Measurements from ENCODE around the gene PARD3B.
"Not testable (repeated sequence)": the region's sequence is repeated elsewhere in the genome, so short reads cannot be mapped to it uniquely, and the experiment has no call there.

Gene PARD3B

DNA sequence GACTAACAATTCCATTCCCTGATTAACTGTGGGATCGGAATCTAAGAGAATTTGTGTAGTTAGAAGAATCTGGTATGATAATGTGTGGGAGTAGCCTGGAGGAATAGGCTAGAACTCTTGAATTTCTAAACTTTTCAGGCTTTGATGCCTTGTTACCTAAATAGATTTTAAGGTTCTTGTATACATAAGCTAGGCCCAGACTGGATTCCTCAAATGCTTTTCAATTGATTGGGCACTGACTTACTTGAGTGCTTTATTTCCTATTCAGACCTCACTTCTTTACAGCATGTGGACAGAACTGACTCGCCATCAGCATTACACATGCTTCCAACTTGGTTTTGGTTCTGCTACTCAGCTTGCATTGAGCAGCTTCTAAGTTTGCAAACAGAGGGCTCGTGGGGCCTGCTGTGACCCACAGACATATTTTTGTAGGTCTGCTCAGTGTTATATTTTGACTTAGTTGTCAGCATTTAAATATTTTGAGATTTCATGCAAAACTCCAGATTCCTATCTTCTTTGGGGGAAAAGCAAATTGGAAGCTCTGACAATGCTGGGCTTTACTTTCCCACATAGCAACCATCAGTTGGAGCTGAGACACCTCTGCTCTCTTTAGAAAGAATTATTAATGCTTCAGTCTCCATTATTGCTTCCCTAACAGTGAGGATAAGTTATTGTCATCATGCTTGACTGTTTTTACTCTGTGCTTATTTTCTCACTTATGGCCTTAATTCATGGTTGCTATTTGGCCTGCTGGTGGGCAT, 5.7 kb downstream of the PARD3B start:
- POLR2A ChIA-PET (ENCODE audit: low non-redundant PET): no interaction called here
- H3K27ac ChIP-seq: no peak overlapping the region
- CTCF ChIA-PET: no interaction called here
- DNase-seq (ENCODE audit: low spot score): no peak
- TF ChIP-seq, protein P1, sequence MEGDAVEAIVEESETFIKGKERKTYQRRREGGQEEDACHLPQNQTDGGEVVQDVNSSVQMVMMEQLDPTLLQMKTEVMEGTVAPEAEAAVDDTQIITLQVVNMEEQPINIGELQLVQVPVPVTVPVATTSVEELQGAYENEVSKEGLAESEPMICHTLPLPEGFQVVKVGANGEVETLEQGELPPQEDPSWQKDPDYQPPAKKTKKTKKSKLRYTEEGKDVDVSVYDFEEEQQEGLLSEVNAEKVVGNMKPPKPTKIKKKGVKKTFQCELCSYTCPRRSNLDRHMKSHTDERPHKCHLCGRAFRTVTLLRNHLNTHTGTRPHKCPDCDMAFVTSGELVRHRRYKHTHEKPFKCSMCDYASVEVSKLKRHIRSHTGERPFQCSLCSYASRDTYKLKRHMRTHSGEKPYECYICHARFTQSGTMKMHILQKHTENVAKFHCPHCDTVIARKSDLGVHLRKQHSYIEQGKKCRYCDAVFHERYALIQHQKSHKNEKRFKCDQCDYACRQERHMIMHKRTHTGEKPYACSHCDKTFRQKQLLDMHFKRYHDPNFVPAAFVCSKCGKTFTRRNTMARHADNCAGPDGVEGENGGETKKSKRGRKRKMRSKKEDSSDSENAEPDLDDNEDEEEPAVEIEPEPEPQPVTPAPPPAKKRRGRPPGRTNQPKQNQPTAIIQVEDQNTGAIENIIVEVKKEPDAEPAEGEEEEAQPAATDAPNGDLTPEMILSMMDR (conservative IDR thresholded peaks at IDR 0.05; ENCODE audit: low read depth): no peak

DNA sequence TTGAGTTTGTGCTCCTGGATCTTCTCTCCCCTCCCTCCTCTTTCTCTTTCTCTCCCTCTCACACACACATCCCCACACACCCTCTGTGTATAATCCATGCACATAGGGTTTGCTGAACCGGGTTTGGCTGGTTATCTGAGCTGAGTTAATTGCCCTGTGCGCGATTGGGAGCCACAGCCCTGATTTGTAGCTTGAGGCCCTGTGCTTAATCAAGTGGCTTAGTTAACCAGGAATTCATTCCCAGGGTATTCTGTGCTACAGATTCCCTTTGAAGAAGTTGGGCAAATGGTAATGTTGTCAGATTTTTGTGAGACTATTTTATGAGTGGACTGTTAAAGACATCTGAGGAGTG, 6.2 kb downstream of the PARD3B start:
- CTCF ChIA-PET: no interaction called here
- DNase-seq (ENCODE audit: low spot score): no peak
- H3K27ac ChIP-seq: no peak overlapping the region
- POLR2A ChIA-PET (ENCODE audit: low non-redundant PET): no interaction called here
- TF ChIP-seq, protein P1 (conservative IDR thresholded peaks at IDR 0.05; ENCODE audit: low read depth): no peak

DNA sequence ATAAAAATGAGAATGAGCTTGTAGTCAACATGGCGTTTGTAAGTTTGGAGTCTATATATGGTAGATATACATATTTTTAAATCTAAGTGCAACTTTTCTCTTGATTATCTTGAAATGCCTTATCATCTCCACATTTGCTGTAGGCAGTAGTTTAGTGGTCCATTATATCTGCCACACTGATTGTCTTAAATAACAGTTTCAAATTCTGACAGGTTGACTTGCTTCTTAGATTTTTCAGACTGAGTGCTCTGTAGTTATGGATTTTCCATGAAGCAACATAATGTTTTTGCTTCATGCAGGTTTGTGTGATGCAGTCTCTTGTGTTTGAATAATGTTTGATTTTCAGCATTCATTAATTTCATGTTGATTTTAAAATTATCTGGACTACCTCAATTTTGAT, 12.3 kb downstream of the PARD3B start:
- ChIA-PET POLR2A (ENCODE audit: low non-redundant PET) (no interaction called here), CTCF (no interaction called here)
- DNase-seq (ENCODE audit: low spot score): no peak
- TF ChIP-seq, protein P1 (conservative IDR thresholded peaks at IDR 0.05; ENCODE audit: low read depth): no peak
- H3K27ac ChIP-seq: no peak overlapping the region

DNA sequence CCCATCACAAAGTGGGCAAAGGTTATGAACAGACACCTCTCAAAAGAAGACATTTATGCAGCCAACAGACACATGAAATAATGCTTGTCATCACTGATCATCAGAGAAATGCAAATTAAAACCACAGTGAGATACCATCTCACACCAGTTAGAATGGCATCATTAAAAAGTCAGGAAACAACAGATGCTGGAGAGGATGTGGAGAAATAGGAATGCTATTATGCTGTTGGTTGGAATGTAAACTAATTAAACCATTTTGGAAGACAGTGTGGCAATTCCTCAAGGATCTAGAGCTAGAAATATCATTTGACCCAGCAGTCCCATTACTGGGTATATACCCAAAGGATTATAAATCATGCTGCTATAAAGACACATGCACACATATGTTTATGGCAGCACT, 14.1 kb downstream of the PARD3B start:
- DNase-seq (ENCODE audit: low spot score); CTCF ChIA-PET; POLR2A ChIA-PET (ENCODE audit: low non-redundant PET); H3K27ac ChIP-seq: not testable (repeated sequence)

DNA sequence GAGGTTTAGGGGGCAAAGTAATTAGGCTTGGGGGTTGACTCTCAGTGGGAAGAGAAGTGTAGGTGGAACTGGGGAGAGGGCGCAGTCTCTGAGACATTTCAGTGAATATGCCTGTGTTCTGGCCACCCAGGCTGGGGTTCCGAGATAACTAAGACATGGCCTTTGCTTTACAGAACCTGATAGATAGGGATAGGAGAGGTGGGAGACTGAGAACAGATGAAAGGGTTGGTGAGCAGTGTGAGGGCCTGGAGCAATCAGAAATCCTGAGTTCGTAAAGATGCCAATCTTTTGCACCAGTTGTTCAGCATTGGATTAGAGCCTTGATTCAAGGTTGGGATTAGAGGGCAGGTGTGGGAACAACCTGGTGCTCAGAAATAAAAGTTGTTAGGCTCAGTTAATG, 15.6 kb downstream of the PARD3B start:
- TF ChIP-seq, protein P1 (conservative IDR thresholded peaks at IDR 0.05; ENCODE audit: low read depth): no peak
- no peak for DNase-seq (ENCODE audit: low spot score)
- no peak overlapping the region for H3K27ac ChIP-seq
- ChIA-PET POLR2A (ENCODE audit: low non-redundant PET) (no interaction called here), CTCF (no interaction called here)

DNA sequence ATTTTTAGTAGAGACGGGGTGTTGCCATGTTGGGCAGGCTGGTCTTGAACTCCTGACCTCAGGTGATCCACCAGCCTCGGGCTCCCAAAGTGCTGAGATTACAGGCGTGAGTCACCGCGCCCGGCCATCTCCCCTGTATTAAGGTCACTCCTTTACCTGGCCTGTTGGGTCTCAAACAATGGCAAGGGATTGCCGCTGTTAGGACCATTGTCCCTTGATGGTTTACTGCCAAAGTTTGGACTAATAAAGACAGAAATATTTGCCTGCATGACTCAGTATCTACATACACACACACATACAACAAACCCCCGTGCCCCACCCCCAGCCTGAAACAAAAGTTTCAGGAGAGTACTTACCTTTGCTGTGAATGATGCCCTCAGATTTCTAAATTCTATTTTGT, 16.5 kb downstream of the PARD3B start:
- TF ChIP-seq, protein P1 (conservative IDR thresholded peaks at IDR 0.05; ENCODE audit: low read depth): no peak
- H3K27ac ChIP-seq: no peak overlapping the region
- DNase-seq (ENCODE audit: low spot score): no peak
- POLR2A ChIA-PET (ENCODE audit: low non-redundant PET): no interaction called here
- CTCF ChIA-PET: no interaction called here

DNA sequence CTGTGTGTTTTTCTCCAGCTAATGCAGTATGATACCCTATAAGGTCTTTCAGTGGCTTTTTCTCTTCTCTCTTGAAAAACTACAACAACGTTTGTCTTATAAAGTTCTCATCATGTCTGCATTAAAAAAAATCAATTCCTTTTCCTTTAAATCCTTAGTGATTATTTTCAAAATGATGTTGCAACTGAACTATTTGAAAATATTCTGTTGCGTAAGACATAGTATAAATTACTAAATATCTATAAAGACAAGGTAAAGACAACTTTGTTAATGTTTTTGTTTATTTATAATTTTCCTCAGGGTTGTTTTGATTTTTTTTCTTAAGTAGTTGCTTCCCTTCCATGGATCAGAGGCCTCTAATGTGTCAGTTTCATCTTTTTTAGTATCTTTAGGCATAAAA, 21.2 kb downstream of the PARD3B start:
- DNase-seq (ENCODE audit: low spot score): no peak
- TF ChIP-seq, protein P1 (conservative IDR thresholded peaks at IDR 0.05; ENCODE audit: low read depth): no peak
- ChIA-PET POLR2A (ENCODE audit: low non-redundant PET) (no interaction called here), CTCF (interaction anchor here (0.7 kb wide), 1 partner anchor 209 kb away, joined by 4 read pairs; no protein-coding TSS in a partner anchor)
- no peak overlapping the region for H3K27ac ChIP-seq

Data from RWPE1 (cell line).